ENCODE results near the gene RABGAP1L. TPM values are rescaled to one million over a fixed set of nuclear protein-coding genes. Genes with fewer than 3 reads are reported as not detected.

The RABGAP1L gene
- total RNA-seq, 6 donors from 2014 or later = 41.3 to 229 (median 85.3) TPM

DNA sequence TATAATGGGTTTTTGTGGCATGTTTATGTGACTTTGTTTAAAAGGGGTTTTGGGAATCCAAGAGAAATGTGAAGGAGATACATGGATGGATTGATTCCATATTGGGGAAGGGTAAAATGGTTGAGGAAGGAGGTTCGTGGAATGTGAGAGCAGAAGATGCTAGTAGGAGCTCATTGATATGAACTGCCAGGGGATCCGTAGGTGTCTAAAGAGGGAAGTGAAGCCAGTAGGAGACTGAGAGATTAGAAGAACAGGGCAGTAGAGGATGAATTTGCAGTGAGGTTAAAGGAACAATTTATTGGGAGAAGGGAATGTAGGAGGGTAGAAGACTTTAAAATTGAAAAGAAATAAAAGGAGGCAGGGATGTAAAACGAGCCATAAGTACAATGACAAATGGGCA is 541.0 kb downstream of the RABGAP1L start:
- Histone ChIP-seq H3K4me3 (no peak overlapping the region), H3K36me3 (no peaks in the 10 kb centered on the region), H3K27me3 (no peaks in the 10 kb centered on the region), H3K9me3 (no peaks in the 10 kb centered on the region), H3K4me1 (no peaks in the 10 kb centered on the region), H3K27ac (no peak overlapping the region)
- DNase-seq (no peak), ATAC-seq (ENCODE audit: low FRiP score in 2 of 2) (no peak)
- 87 to 99% methylated on average over 3 of the region's 3 CpGs for WGBS, 2 donors
- TF ChIP-seq CTCF (IDR thresholded peaks at IDR 0.05) (no peak), POLR2A (IDR thresholded peaks at IDR 0.05) (no peak), EP300 (IDR thresholded peaks at IDR 0.05) (no peak), POLR2AphosphoS5 (IDR thresholded peaks at IDR 0.05) (no peak)

GRCh38 chr1:174700775-174701174 is 541.5 kb downstream of the RABGAP1L start:
- H3K4me3 ChIP-seq = no peak overlapping the region
- no peak for ATAC-seq (ENCODE audit: low FRiP score in 2 of 2)
- no peaks in the 10 kb centered on the region for H3K27me3 ChIP-seq
- H3K36me3 ChIP-seq = no peaks in the 10 kb centered on the region
- WGBS, 2 donors = 86 to 95% methylated on average over 3 of the region's 3 CpGs
- no peaks in the 10 kb centered on the region for H3K4me1 ChIP-seq
- H3K27ac ChIP-seq = no peak overlapping the region
- no peak for DNase-seq
- TF ChIP-seq POLR2A (IDR thresholded peaks at IDR 0.05) (no peak), EP300 (IDR thresholded peaks at IDR 0.05) (no peak), POLR2AphosphoS5 (IDR thresholded peaks at IDR 0.05) (no peak), CTCF (IDR thresholded peaks at IDR 0.05) (no peak)
- H3K9me3 ChIP-seq = no peaks in the 10 kb centered on the region

- no peak overlapping the region for H3K27ac ChIP-seq
Measured at GRCh38 chr1:174701565-174701964, 542.2 kb downstream of the RABGAP1L start.

DNA sequence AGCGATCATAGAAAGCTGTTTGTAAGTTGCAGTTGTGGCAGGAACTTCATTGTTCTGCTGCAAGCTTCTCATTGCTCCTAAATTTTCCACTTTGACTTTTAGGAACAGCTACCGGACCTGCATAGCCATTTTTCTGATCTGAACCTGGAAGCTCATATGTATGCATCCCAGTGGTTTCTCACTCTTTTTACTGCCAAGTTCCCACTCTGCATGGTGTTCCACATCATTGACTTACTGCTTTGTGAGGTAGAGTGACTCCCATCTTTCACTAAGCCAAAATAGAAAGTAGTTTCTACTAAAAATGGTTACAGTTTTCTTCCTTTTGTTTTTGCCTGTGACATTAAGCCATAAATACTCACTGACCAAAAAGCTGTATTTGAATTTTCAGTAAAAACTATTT is 542.7 kb downstream of the RABGAP1L start:
- no peak for DNase-seq
- no peak for TF ChIP-seq POLR2A (IDR thresholded peaks at IDR 0.05)
- TF ChIP-seq EP300 (IDR thresholded peaks at IDR 0.05) = no peak
- no peak for TF ChIP-seq POLR2AphosphoS5 (IDR thresholded peaks at IDR 0.05)
- TF ChIP-seq CTCF (IDR thresholded peaks at IDR 0.05) = no peak
- Histone ChIP-seq H3K27ac (no peak overlapping the region), H3K27me3 (no peaks in the 10 kb centered on the region), H3K4me1 (no peaks in the 10 kb centered on the region), H3K36me3 (no peaks in the 10 kb centered on the region), H3K4me3 (no peak overlapping the region), H3K9me3 (no peaks in the 10 kb centered on the region)
- ATAC-seq (ENCODE audit: low FRiP score in 2 of 2) = no peak
- WGBS, 2 donors = 79 to 87% methylated on average over 2 of the region's 2 CpGs

More at GRCh38 chr1:174701565-174701964, 542.2 kb downstream of the RABGAP1L start:
- no peaks in the 10 kb centered on the region for H3K27me3 ChIP-seq
- ATAC-seq (ENCODE audit: low FRiP score in 2 of 2) = no peak
- no peak for TF ChIP-seq POLR2AphosphoS5 (IDR thresholded peaks at IDR 0.05)
- no peak for TF ChIP-seq POLR2A (IDR thresholded peaks at IDR 0.05)
- no peak for TF ChIP-seq CTCF (IDR thresholded peaks at IDR 0.05)
- TF ChIP-seq EP300 (IDR thresholded peaks at IDR 0.05) = no peak
- H3K4me1 ChIP-seq = no peaks in the 10 kb centered on the region
- DNase-seq = no peak
- no peaks in the 10 kb centered on the region for H3K9me3 ChIP-seq
- 94 to 96% methylated on average over 2 of the region's 2 CpGs for WGBS, 2 donors
- H3K36me3 ChIP-seq = no peaks in the 10 kb centered on the region
- H3K4me3 ChIP-seq = no peak overlapping the region

- WGBS, 2 donors = 99% methylated on average over 3 of the region's 3 CpGs
- no peaks in the 10 kb centered on the region for H3K9me3 ChIP-seq
- no peaks in the 10 kb centered on the region for H3K4me1 ChIP-seq
- no peak overlapping the region for H3K27ac ChIP-seq
- no peaks in the 10 kb centered on the region for H3K36me3 ChIP-seq
- H3K27me3 ChIP-seq = no peaks in the 10 kb centered on the region
- ATAC-seq (ENCODE audit: low FRiP score in 2 of 2) (no peak), DNase-seq (no peak)
- TF ChIP-seq CTCF (IDR thresholded peaks at IDR 0.05) (no peak), POLR2AphosphoS5 (IDR thresholded peaks at IDR 0.05) (no peak), POLR2A (IDR thresholded peaks at IDR 0.05) (no peak), EP300 (IDR thresholded peaks at IDR 0.05) (no peak)
- no peak overlapping the region for H3K4me3 ChIP-seq
Measured at GRCh38 chr1:174703309-174703708, 544.0 kb downstream of the RABGAP1L start.
